Stimulated activated effector memory CD8-positive, alpha-beta T cell treated with anti-CD3 and anti-CD28 coated beads, Interleukin-12 subunit alpha, Interleukin-12 subunit beta, amount 100 ng/mL, for 72 hours (primary cell): Measurements from ENCODE around the gene WASF2.
"Not testable (repeated sequence)": the region's sequence is repeated elsewhere in the genome, so short reads cannot be mapped to it uniquely, and the experiment has no call there.

ENCODE experiments used
- ATAC-seq: fragments of 150-1000 bp; cut with Tn5 transposase; 2 replicates; pipeline ENCODE4 v1.10.0; 2021
- DNase-seq, 2 donors: peaks; one replicate each; pipeline ENCODE4 v3.0.0; 2021 to 2022; ENCODE audit warnings: low spot score in 2 of 2
- H3K27ac Mint-ChIP-seq: one replicate; pipeline ENCODE4 v1.8.0; 2022; ENCODE audit warnings: mild to moderate bottlenecking, mixed read lengths
- H3K36me3 Mint-ChIP-seq: one replicate; pipeline ENCODE4 v1.8.0; 2022; ENCODE audit warnings: mild to moderate bottlenecking, mixed read lengths
- H3K4me1 Mint-ChIP-seq: one replicate; pipeline ENCODE4 v1.8.0; 2022; ENCODE audit warnings: mixed read lengths
- H3K4me3 Mint-ChIP-seq: one replicate; pipeline ENCODE4 v1.8.0; 2022; ENCODE audit warnings: mild to moderate bottlenecking, mixed read lengths
- H3K9me3 Mint-ChIP-seq: one replicate; pipeline ENCODE4 v1.8.0; 2022; ENCODE audit warnings: mixed read lengths

The WASF2 gene, protein sequence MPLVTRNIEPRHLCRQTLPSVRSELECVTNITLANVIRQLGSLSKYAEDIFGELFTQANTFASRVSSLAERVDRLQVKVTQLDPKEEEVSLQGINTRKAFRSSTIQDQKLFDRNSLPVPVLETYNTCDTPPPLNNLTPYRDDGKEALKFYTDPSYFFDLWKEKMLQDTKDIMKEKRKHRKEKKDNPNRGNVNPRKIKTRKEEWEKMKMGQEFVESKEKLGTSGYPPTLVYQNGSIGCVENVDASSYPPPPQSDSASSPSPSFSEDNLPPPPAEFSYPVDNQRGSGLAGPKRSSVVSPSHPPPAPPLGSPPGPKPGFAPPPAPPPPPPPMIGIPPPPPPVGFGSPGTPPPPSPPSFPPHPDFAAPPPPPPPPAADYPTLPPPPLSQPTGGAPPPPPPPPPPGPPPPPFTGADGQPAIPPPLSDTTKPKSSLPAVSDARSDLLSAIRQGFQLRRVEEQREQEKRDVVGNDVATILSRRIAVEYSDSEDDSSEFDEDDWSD

DNA sequence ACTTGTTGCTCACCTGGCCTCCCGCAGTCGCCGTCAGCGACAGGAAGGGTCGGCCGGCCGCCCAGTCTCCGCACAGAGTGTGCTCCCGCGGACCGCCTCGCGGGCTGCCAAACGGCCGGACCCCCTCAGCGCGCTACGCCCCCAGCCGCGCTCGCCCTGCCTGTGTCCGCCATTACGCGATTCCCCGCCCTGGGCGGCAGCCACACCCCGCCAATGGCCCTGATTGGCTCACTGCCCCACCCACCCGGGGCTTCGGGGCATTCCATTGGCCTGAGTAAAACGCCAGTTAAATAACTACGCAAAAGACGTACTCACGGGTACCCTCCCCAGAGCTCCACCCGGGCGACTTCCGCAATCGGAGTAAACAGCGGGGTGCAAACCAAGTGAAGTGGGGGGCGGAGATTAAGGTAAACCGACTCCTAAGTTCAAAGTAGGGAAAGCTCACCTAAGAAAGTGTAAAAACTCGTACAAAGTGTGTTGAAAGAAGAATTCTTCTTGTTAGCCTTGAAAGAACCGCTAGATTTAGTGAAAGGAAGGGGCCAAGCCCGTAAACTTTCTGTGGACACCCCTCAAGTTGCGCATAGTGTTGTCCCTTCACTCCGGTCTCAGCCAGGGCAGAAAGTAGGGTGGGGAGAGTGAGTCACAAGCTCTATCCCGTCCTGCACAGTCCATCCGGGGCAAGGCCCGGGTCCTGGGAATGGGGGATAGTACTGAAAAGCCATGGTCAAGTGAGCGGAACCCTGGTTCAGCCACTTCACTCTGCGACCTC lies at the start of gene WASF2:
Gene WASF2, minus strand, starts transcription at position 195 of the 769 bp plus-strand sequence. CDS start 61,277 bp downstream, outside the sequence.
- peak within 1 kb of the TSS; percentile 100 for H3K27ac Mint-ChIP-seq
- H3K9me3 Mint-ChIP-seq = no peaks in the 10 kb centered on the region
- peak; percentile 97 for ATAC-seq
- H3K4me1 Mint-ChIP-seq = peaks cover 31% of the 10 kb centered on the region
- peaks cover 42% of the 10 kb centered on the region for H3K36me3 Mint-ChIP-seq
- peak within 1 kb of the TSS; percentile 84 for H3K4me3 Mint-ChIP-seq
- DNase-seq = peak; percentile 97 to 98

DNA sequence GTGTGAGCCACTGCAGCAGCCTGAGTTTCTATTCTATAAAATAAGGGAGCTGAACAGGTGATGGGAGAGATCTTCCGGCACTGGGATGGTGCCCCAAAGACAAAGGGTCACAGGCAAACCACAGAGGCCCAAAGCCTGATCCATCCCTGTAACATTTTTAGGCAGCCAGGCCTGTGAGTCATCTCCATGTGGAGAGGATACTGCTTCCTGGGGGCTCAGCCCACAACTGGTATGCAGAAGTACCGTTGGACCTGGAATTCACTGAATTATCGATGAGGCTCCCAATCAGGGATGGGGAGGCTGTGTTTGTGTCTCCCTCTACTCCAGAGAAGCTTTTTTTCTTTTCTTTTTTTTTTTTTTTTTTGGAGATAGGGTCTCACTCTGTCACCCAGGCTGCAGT lies 48.8 kb upstream of the WASF2 start:
- H3K4me3 Mint-ChIP-seq = no peak overlapping the region

GRCh38 chr1:27538305-27538676 lies 48.3 kb upstream of the WASF2 start:
- not testable (repeated sequence) for ATAC-seq, DNase-seq, H3K9me3 Mint-ChIP-seq, H3K4me3 Mint-ChIP-seq, H3K27ac Mint-ChIP-seq
- Mint-ChIP-seq H3K4me1 (peaks cover 32% of the 10 kb centered on the region), H3K36me3 (peaks cover 44% of the 10 kb centered on the region)

More for the DNA sequence above, 48.8 kb upstream of the WASF2 start:
- ATAC-seq (no peak), DNase-seq (no peak)
- Mint-ChIP-seq H3K4me1 (peaks cover 27% of the 10 kb centered on the region), H3K27ac (no peak overlapping the region), H3K9me3 (no peaks in the 10 kb centered on the region), H3K36me3 (peaks cover 43% of the 10 kb centered on the region)

- Mint-ChIP-seq H3K9me3 (no peaks in the 10 kb centered on the region), H3K36me3 (peaks cover 56% of the 10 kb centered on the region), H3K27ac (no peak overlapping the region), H3K4me3 (no peak overlapping the region), H3K4me1 (peaks cover 41% of the 10 kb centered on the region)
- ATAC-seq (no peak), DNase-seq (no peak)
Observed at GRCh38 chr1:27536767-27537166, 46.8 kb upstream of the WASF2 start.

DNA sequence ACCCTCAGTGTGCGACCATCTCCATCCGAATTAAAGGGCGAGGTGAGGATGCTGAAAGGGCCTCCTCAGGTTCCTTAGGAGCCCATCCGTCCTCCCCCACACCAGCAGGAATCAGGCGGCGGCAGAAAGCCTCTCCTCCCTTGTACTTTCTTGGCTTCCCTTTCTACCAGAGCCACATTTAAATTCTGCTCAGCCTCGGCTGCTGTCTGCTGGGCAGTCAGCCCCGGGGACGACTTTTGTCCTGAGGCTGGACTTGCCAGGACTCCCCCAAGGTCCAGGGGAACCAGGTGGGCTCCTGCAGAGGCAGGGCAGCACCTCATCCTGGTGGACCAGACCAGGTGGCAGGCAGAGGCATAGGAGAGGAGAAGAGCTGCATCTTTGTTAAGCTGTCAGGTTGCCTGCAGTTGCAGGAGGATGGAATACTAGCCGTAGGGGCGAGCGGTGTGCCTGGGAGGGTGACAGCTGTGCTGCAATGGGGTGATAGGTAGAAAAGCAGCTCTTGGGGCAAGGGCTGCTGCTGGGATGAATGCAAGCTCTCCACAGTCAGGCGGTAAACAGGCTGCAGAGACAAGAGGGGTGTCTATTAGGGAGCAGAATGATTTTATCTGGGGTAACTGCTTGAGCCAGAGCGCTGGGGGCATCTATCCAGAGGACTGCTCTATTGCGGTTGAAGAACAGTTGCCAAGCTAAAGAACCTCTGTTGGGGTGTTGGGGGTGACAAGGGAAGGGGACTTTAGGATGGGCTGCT lies 46.2 kb upstream of the WASF2 start:
- ATAC-seq (no peak), DNase-seq (no peak)
- Mint-ChIP-seq H3K27ac (peak overlapping the region; percentile 80), H3K36me3 (peaks cover 58% of the 10 kb centered on the region), H3K4me3 (no peak overlapping the region), H3K4me1 (peaks cover 43% of the 10 kb centered on the region), H3K9me3 (no peaks in the 10 kb centered on the region)

- no peak overlapping the region for H3K4me3 Mint-ChIP-seq
- H3K36me3 Mint-ChIP-seq = peaks cover 58% of the 10 kb centered on the region
- H3K9me3 Mint-ChIP-seq = no peaks in the 10 kb centered on the region
- H3K4me1 Mint-ChIP-seq = peaks cover 38% of the 10 kb centered on the region
- ATAC-seq (no peak), DNase-seq (no peak)
- peak overlapping the region; percentile 80 for H3K27ac Mint-ChIP-seq
Observed at GRCh38 chr1:27535386-27535785, 45.4 kb upstream of the WASF2 start.

- H3K4me1 Mint-ChIP-seq = peaks cover 46% of the 10 kb centered on the region
- peak overlapping the region; percentile 87 for H3K27ac Mint-ChIP-seq
Observed at GRCh38 chr1:27531959-27532685, 42.2 kb upstream of the WASF2 start.

GRCh38 chr1:27530192-27530591 lies 40.2 kb upstream of the WASF2 start:
- no peak overlapping the region for H3K27ac Mint-ChIP-seq
- H3K4me1 Mint-ChIP-seq = peaks cover 57% of the 10 kb centered on the region
- no peak overlapping the region for H3K4me3 Mint-ChIP-seq
- ATAC-seq = no peak
- DNase-seq = no peak
- no peaks in the 10 kb centered on the region for H3K9me3 Mint-ChIP-seq
- peaks cover 40% of the 10 kb centered on the region for H3K36me3 Mint-ChIP-seq

More at GRCh38 chr1:27531959-27532685, 42.2 kb upstream of the WASF2 start:
- Mint-ChIP-seq H3K9me3 (no peaks in the 10 kb centered on the region), H3K4me3 (no peak overlapping the region), H3K36me3 (peaks cover 46% of the 10 kb centered on the region)
- DNase-seq (no peak), ATAC-seq (peak; percentile 35)

- no peaks in the 10 kb centered on the region for H3K9me3 Mint-ChIP-seq
- peaks cover 62% of the 10 kb centered on the region for H3K4me1 Mint-ChIP-seq
- no peak for DNase-seq
- peak overlapping the region; percentile 77 for H3K27ac Mint-ChIP-seq
- H3K36me3 Mint-ChIP-seq = peaks cover 36% of the 10 kb centered on the region
- no peak for ATAC-seq
- peak overlapping the region; percentile 28 for H3K4me3 Mint-ChIP-seq
Observed at GRCh38 chr1:27529704-27530018, 39.7 kb upstream of the WASF2 start.

- H3K9me3 Mint-ChIP-seq = no peaks in the 10 kb centered on the region
- peak overlapping the region; percentile 77 for H3K27ac Mint-ChIP-seq
- peaks cover 68% of the 10 kb centered on the region for H3K4me1 Mint-ChIP-seq
- H3K4me3 Mint-ChIP-seq = peak overlapping the region; percentile 55
- H3K36me3 Mint-ChIP-seq = peaks cover 30% of the 10 kb centered on the region
- DNase-seq (no peak), ATAC-seq (no peak)
Observed at GRCh38 chr1:27528818-27529703, 39.1 kb upstream of the WASF2 start.

DNA sequence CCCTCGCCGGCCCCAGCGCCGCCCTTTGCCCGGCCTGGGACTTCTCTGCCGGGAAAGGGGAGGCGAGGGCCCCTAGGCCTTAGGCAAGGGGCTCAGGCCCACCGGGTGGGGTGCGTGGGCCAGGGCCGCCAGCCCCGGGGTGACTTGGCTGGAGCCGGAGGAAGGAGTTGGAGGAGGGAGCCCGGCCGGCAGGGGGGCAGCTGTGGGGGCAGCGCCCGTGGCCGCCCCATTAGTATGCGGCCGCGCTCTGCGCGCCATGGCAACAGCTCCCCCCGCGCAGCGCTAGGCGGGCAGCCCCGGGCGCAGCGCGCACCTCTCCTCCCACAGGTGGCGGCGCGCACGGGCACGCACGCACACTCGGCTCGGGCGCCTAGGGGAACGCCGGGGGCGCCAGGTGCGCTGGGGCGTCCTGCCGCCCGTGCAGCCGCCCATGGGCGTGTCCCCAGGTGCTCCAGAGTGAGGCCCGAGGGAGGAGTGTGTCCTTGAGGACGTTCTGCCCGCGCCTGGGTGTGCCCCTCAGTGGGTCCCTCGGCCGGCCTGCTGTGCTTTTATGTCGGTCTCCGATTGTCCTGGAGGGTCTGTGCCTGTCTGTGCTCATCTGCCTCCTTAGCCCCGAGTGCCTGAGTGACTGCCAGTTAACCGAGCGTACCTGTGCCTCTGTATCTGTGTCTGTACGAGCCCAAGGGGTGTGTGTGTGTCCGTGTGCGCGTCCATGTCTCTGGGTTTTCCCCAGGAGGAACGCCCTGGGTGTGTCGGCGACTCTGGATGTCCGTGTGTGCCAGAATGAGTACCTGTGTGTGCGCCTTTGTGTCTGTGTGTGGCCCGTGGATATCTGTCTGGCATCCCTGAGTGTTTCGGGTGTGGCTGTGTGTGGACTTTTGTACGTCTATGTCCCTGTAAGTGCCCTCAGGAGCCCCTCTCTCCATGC lies 38.2 kb upstream of the WASF2 start:
- ATAC-seq (peak; percentile 44), DNase-seq (no peak)
- H3K4me3 Mint-ChIP-seq = peak overlapping the region; percentile 55
- H3K36me3 Mint-ChIP-seq = peaks cover 21% of the 10 kb centered on the region
- no peaks in the 10 kb centered on the region for H3K9me3 Mint-ChIP-seq
- H3K4me1 Mint-ChIP-seq = peaks cover 71% of the 10 kb centered on the region
- H3K27ac Mint-ChIP-seq = peak overlapping the region; percentile 77

DNA sequence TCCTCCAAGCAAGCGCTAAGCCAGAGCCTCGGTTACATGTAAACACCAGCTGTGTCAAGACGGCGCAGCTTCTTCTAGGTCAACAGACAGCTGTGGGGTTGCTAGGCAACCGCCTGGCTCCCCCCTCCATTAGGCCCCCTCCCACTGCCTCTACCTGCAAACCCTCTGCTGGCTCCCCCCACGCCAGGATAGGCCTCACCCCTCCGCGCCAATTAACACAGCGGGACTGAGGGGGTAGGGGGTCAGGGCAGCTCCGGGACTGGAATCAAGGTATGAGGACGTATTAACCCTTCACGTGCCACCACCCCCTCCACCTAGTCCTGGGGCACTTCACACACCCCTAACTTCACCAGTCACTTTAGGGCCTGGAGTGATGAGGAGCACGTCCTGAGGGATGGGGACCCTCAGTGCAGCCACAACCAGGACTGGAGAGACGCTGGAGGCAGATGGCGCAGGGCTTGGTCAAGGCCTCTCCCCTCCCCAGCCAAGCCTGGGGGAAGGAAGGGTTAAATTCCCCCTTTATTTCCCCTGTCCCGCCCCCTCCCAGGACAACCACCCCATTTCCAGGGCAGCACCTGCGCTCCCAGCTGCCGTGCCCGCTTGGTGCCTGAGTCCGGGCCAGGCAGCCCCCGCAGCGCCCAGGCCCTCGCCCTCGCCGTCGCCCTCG lies 37.4 kb upstream of the WASF2 start:
- Mint-ChIP-seq H3K9me3 (no peaks in the 10 kb centered on the region), H3K4me1 (peaks cover 71% of the 10 kb centered on the region), H3K27ac (peak overlapping the region; percentile 51), H3K36me3 (peaks cover 18% of the 10 kb centered on the region), H3K4me3 (peak overlapping the region; percentile 87)
- no peak for DNase-seq
- ATAC-seq = no peak
